GM18519 (cell line): ENCODE measurements around the gene ZMYND8.

Experiments
- ATAC-seq: cut with Tn5 transposase; IDR thresholded peaks from one replicate; pipeline ENCODE4 v1.9.1; 2021; ENCODE audit warnings: mild to moderate bottlenecking, moderate library complexity; ENCODE audit not compliant: unreplicated experiment, low FRiP score

The ZMYND8 gene

GRCh38 chr20:47235111-47235510 lies 121.4 kb downstream of the ZMYND8 start:
- ATAC-seq: no peak

DNA sequence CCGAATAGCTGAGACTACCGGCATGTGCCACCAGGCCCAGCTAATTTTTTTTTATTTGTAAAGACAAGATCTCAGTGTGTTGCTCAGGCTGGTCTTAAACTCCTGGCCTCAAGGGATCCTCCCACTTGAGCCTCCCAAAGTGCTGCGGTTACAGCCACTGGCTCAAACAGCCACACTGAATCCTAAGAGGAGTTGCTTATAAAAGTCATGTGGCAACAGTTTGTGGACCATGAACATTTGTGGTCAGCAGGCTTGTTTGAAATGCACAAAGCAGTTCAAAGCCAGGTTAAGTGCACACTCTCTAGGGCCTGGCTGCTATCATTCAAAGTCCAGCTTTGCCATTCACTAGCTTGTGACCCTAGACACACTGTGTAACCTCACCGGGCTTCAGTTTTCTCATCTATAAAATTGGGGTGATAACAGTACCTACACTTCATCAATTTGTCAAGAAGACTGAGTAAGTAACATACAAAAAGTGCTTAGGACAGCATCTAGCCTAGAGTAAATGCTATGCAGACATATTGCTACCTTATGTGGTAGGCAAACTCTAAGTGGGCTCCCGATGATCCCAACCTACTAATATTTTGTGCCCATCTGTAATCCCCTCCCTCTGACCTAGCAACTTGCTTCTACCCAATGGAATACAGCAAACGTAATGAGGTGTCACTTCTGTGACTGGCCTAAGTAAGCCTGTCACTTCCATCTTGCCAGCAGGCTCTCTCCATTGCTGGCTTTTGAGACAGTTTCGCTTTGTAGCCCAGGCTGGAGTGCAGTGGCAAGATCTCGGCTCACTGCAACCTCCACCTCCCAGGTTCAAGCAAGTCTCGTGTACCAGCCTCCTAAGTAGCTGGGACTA lies 122.9 kb downstream of the ZMYND8 start:
- no peak for ATAC-seq

DNA sequence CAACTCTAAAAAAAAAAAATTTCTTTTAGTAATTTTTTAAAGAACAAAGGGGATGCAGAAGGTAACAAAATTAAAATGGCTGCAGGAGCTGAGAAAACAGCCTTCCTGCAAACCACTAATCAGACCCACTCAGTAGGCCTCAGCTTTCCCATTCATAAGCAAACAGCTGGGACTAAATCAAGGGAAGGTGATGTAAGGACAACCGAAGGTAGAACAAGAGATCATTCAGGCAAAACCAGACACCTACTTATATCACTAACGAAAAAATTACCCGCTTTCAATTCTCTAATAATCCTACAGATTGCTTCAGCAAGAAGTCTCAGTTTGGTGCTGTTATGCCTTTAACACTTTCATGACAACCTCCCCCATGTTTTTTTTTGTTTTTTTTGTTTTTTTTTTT lies 124.0 kb downstream of the ZMYND8 start:
- ATAC-seq: no peak

DNA sequence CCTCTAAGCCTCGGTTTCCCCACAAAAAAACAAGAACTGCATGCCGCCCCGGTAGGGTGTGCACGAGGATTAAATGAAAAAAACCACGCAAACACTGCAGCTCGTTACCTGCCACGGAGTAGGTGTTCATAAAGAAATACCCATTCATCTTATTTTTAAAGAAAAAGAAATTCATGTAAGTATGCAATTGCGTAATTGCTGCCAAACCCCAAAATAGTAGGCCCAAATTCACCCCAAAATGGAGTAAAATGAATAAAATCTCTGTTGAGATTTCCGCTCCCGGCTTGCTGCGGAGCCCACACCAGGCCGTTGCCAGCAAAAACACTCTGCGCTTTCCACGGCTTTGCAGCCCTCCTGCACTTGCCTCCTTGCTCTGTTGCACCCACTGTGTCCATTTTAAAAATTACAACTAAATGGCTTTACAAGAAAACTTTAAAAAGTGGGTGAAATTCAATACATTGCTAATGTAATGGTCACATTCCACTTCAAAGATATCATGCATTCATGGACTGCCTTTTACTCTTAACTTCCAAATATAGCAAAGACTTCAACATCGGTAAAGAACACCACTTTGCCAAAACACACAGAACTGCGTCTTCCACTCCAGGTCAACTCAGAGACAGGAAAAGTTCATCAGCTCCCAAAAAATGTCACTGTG lies 125.0 kb downstream of the ZMYND8 start:
- no peak for ATAC-seq

DNA sequence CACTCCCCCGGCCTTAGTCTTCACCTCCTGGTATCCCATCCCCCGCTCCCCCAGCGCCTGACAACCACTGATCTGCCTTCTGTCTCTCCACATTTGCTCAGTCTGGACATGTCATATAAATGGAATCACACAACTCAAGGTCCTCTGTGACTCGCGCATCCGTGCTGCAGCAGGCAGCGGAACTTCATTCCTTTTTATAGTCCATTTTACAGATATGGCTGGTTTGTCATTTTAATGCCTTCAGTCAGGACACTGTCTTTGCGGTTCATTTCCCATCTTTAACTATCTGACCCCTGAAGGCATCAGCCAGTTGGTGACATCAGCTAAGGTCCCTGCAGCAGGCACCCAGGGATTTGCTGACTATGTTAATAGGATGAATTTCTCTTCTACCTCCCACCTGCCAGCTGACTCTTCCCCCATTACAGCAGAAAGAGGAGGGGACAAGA lies 125.7 kb downstream of the ZMYND8 start:
- ATAC-seq: no peak

- ATAC-seq: no peak
These were observed 127.8 kb downstream of the ZMYND8 start for GRCh38 chr20:47228654-47229053.

DNA sequence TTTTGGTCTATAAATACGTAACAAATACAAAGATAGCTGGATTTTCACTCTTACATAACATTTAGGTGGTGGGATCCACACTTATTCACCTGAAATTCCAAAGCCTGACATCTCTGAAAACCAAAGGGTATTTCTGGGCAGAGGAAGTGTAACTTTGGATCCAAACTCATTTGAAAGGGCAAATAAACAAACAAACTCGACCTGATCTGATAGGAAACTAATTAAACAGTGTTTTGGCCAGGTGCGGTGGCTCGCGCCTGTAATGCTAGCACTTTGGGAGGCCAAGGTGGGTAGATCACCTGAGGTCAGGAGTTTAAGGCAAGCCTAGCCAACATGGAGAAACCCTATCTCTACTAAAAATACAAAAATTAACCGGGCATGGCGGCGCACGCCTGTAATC lies 128.9 kb downstream of the ZMYND8 start:
- ATAC-seq: no peak

GRCh38 chr20:47227119-47227518 lies 129.4 kb downstream of the ZMYND8 start:
- ATAC-seq: no peak

- no peak for ATAC-seq
These were observed 131.0 kb downstream of the ZMYND8 start for GRCh38 chr20:47225458-47225857.

GRCh38 chr20:47224857-47225256 lies 131.6 kb downstream of the ZMYND8 start:
- ATAC-seq: no peak

DNA sequence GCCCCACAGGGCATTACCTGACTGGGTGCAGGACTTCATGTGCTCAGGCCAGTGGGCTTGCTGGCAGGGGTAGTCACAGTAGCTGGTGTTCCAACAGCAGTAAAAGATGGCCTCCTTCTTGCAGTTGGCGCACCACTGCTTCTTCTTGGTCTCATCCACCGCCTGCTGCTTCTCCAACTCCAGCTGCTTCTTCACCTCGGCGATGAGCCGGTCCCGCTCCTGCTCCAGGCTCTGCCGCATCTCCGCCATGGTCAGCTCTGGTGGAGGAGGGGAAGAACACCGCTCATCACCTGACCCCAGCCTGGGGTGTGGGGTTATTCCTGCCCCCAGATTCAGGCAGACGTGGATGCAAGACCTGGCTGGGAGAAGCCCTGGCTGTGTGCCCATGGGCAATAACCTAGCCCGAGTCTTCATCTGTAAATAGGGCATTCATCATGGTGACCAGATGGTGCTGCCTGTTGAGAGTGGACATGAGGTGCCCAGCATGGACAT lies 132.2 kb downstream of the ZMYND8 start:
- ATAC-seq: no peak

GRCh38 chr20:47223896-47224295 lies 132.6 kb downstream of the ZMYND8 start:
- no peak for ATAC-seq

GRCh38 chr20:47222468-47223119 lies 133.9 kb downstream of the ZMYND8 start:
- no peak for ATAC-seq

GRCh38 chr20:47221036-47221625 lies 135.4 kb downstream of the ZMYND8 start:
- ATAC-seq: no peak

- no peak for ATAC-seq
These were observed 136.3 kb downstream of the ZMYND8 start for GRCh38 chr20:47220161-47220582.

GRCh38 chr20:47217482-47218446 lies 138.7 kb downstream of the ZMYND8 start:
- ATAC-seq: no peak

- ATAC-seq: no peak
These were observed 139.6 kb downstream of the ZMYND8 start for GRCh38 chr20:47216819-47217410.

DNA sequence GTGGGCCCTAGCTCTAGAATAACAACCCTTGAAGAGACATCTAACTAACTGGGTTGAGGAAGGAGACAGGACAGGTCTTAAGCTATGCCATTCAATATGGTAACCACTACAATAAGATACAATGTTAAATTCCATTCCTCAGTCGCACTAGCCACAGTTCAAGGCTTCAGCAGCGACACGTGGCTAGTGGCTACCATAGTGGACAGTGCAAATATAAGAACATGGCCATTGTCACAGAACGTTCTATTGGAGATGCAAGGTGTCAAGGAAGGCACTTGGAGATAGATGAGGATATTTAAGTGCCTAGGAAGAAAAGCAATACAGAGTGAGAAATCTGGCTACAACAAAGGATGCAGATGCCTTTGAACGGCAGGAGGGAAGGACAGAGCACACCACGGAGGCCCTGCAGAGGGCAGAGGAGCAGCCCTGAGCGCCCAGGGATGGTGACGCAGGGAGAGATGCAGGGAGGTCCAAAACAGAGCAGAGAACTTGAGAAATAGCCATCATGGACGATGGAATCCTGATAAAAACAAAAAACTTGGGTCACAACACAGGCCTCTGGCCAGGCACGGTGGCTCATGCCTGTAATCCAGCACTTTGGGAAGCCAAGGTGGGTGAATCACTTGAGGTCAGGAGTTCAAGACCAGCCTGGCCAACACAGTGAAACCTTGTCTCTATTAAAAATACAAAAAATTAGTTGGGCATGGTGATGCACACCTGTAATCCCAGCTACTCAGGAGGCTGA lies 140.7 kb downstream of the ZMYND8 start:
- ATAC-seq: no peak

GRCh38 chr20:47213966-47214365 lies 142.5 kb downstream of the ZMYND8 start:
- no peak for ATAC-seq
